GM12878 (cell line): ENCODE data around the gene RHEX. TPM values are rescaled to one million over a fixed set of nuclear protein-coding genes. Genes with fewer than 3 reads are reported as not detected.

ENCODE experiments used
- ATAC-seq: fragments of 200-7000 bp; cut with Tn5 transposase; 3 replicates; pipeline ENCODE4 v1.9.1; 2020; ENCODE audit warnings: mild to moderate bottlenecking, moderate library complexity
- BruUV-seq: library from RNA; stranded (reverse); fragments of 400-500 nt; replicated peaks from 2 replicates; lab custom pipeline; 2021; lab: Mats Ljungman, UMichigan
- CTCF ChIA-PET: fragments of 300-600 bp; sonication (Branson Sonifier 250); formaldehyde crosslinking; extraction: SDS; loops from one replicate; lab custom pipeline; 2021; ENCODE audit warnings: inconsistent platforms; lab: Yijun Ruan, JAX
- POLR2A ChIA-PET: fragments of 350-600 bp; formaldehyde crosslinking; extraction: SDS; loops from one replicate; lab custom pipeline; 2021; ENCODE audit warnings: inconsistent platforms; lab: Charles Lee
- RAD21 ChIA-PET: fragments of 300-600 bp; sonication (Branson Sonifier 250); formaldehyde crosslinking; loops from one replicate; lab custom pipeline; 2023; ENCODE audit warnings: antibody characterized with exemption; ENCODE audit not compliant: unreplicated experiment; lab: Charles Lee
- SMC1A ChIA-PET: fragments of 300-600 bp; sonication (Branson Sonifier 250); formaldehyde crosslinking; loops from one replicate; lab custom pipeline; 2023; ENCODE audit not compliant: unreplicated experiment, uncharacterized antibody; lab: Charles Lee
- DNase-seq: peaks from one replicate; pipeline ENCODE4 v3.0.0-alpha.2; 2011; ENCODE audit warnings: low read depth, low spot score
- FAIRE-seq: peaks from 3 replicates; lab custom pipeline; 2011; peaks lifted over from hg19 to GRCh38; lab: Jason Lieb, UNC
- H2AFZ ChIP-seq: 2 replicates; pipeline ENCODE4 v1.6.0; 2011; ENCODE audit warnings: low read depth, low read length, control low read depth; ENCODE audit not compliant: control insufficient read depth
- H3K27ac ChIP-seq: 2 replicates; pipeline ENCODE4 v1.5.1; 2011; ENCODE audit warnings: control low read depth; ENCODE audit not compliant: control insufficient read depth, insufficient read depth
- H3K27me3 ChIP-seq, 2 experiments: replicated peaks in 1 of 2; 2 replicates each; pipeline versions ENCODE4 v1.6.0 to v1.6.1; 2011; ENCODE audit warnings: low read length in 1 of 2; ENCODE audit not compliant: control insufficient read depth in 2 of 2, insufficient read depth in 2 of 2
- H3K36me3 ChIP-seq, 2 experiments: 2 replicates each; pipeline ENCODE4 v1.5.1; 2011; ENCODE audit warnings: low read length in 1 of 2; ENCODE audit not compliant: control insufficient read depth in 2 of 2, insufficient read depth in 2 of 2
- H3K4me1 ChIP-seq: 2 replicates; pipeline ENCODE4 v1.6.1; 2011; ENCODE audit warnings: mild to moderate bottlenecking, low read length, moderate library complexity, mixed read lengths; ENCODE audit not compliant: control insufficient read depth, insufficient read depth
- H3K4me2 ChIP-seq: 2 replicates; pipeline ENCODE4 v1.6.0; 2011; ENCODE audit warnings: control low read depth; ENCODE audit not compliant: control insufficient read depth, insufficient read depth
- H3K4me3 ChIP-seq: fragments of 200-600 bp; sonication (generic); 2 replicates; pipeline ENCODE4 v1.5.1; 2016
- H3K79me2 ChIP-seq: 2 replicates; pipeline ENCODE4 v1.6.0; 2011; ENCODE audit warnings: low read length; ENCODE audit not compliant: control insufficient read depth, insufficient read depth
- H3K9ac ChIP-seq: 2 replicates; pipeline ENCODE4 v1.8.0; 2011; ENCODE audit warnings: low read length, control low read depth, mixed read lengths; ENCODE audit not compliant: control insufficient read depth, insufficient read depth
- H3K9me3 ChIP-seq: replicated peaks from 3 replicates; pipeline ENCODE4 v1.5.1; 2011; ENCODE audit warnings: mild to moderate bottlenecking, low read length; ENCODE audit not compliant: control insufficient read depth, insufficient read depth
- H4K20me1 ChIP-seq: 2 replicates; pipeline ENCODE4 v1.6.0; 2011; ENCODE audit not compliant: control insufficient read depth, insufficient read depth
- CBFB ChIP-seq: IDR thresholded peaks from 2 replicates; pipeline ENCODE4 v1.6.1; 2016; ENCODE audit warnings: antibody characterized with exemption, low read depth
- CEBPB ChIP-seq, 2 experiments: fragments of 150-350 bp in 1 of 2; IDR thresholded peaks; 2 replicates each; pipeline ENCODE4 v1.6.1; 2012 to 2014; ENCODE audit warnings: low read depth in 2 of 2, low read length in 2 of 2, borderline replicate concordance in 1 of 2, inconsistent platforms in 1 of 2
- CREM ChIP-seq: IDR thresholded peaks from 2 replicates; pipeline ENCODE4 v1.6.1; 2014; ENCODE audit warnings: antibody characterized with exemption, low read depth
- DPF2 ChIP-seq: fragments of 450-650 bp; IDR thresholded peaks from 2 replicates; pipeline ENCODE4 v1.6.1; 2017; ENCODE audit warnings: mild to moderate bottlenecking
- HCFC1 ChIP-seq: fragments of 150-350 bp; IDR thresholded peaks from 2 replicates; pipeline ENCODE4 v1.6.1; 2014; ENCODE audit warnings: low read length
- LARP7 ChIP-seq: fragments of 450-650 bp; IDR thresholded peaks from 2 replicates; pipeline ENCODE4 v1.6.1; 2017; ENCODE audit warnings: mild to moderate bottlenecking
- MEF2A ChIP-seq: IDR thresholded peaks from 2 replicates; pipeline ENCODE4 v1.6.1; 2011; ENCODE audit warnings: low read depth, mild to moderate bottlenecking, low read length, moderate library complexity; ENCODE audit not compliant: insufficient read depth
- NFIC ChIP-seq: IDR thresholded peaks from 2 replicates; pipeline ENCODE4 v1.6.1; 2012; ENCODE audit warnings: low read depth, mild to moderate bottlenecking, inconsistent platforms, low read length, moderate library complexity
- POLR2AphosphoS2 ChIP-seq: IDR thresholded peaks from 2 replicates; pipeline ENCODE4 v1.6.1; 2011; ENCODE audit warnings: low read depth, mild to moderate bottlenecking, low read length, improper control_type of control experiment, moderate library complexity
- POLR2AphosphoS5 ChIP-seq: IDR thresholded peaks from 2 replicates; pipeline ENCODE4 v1.6.1; 2011; ENCODE audit warnings: mild to moderate bottlenecking, low read length, inconsistent platforms
- POU2F2 ChIP-seq: IDR thresholded peaks from 3 replicates; pipeline ENCODE4 v1.6.1; 2011; ENCODE audit warnings: low read depth, mild to moderate bottlenecking, low read length, borderline replicate concordance
- RAD21 ChIP-seq: IDR thresholded peaks from 2 replicates; pipeline ENCODE4 v1.6.1; 2011; ENCODE audit warnings: mild to moderate bottlenecking, low read depth, low read length, moderate library complexity; ENCODE audit not compliant: insufficient read depth
- RCOR1 ChIP-seq: conservative IDR thresholded peaks from 2 replicates; pipeline ENCODE4 v1.6.1; 2012; ENCODE audit warnings: low read depth, low read length, improper control_type of control experiment
- RELA ChIP-seq: fragments of 450-650 bp; IDR thresholded peaks from 2 replicates; pipeline ENCODE4 v1.8.0; 2014; ENCODE audit warnings: borderline replicate concordance; ENCODE audit not compliant: partially characterized antibody
- RFX5 ChIP-seq: IDR thresholded peaks from 2 replicates; pipeline ENCODE4 v1.6.1; 2011; ENCODE audit warnings: low read depth, low read length, improper control_type of control experiment
- SREBF1 ChIP-seq: IDR thresholded peaks from 2 replicates; pipeline ENCODE4 v1.6.1; 2012; ENCODE audit warnings: mild to moderate bottlenecking, low read length
- ZNF217 ChIP-seq: fragments of 450-650 bp; IDR thresholded peaks from 2 replicates; pipeline ENCODE4 v1.6.1; 2017; ENCODE audit warnings: antibody characterized with exemption, mild to moderate bottlenecking
- ZNF24 ChIP-seq: fragments of 450-650 bp; IDR thresholded peaks from 2 replicates; pipeline ENCODE4 v1.6.1; 2017; ENCODE audit warnings: antibody characterized with exemption, mild to moderate bottlenecking
- WGBS: methylation state at CpG from one replicate; pipeline ENCODE4 v1.1.6; 2016; ENCODE audit warnings: low lambda C conversion rate; ENCODE audit not compliant: insufficient replicate concordance, insufficient coverage; ENCODE audit errors: missing lambda C conversion rate; 5-methylcytosine and 5-hydroxymethylcytosine counted together
- in situ Hi-C: fragments of 300-500 bp; cut with MboI; formaldehyde crosslinking; loops from 9 replicates; pipeline ENCODE4 v1.14.3; 2018; ENCODE audit warnings: mixed read lengths
- intact Hi-C: fragments of 100-400 bp; cut with micrococcal nuclease; formaldehyde crosslinking; loops from one replicate; pipeline ENCODE4 v1.14.2; 2022; ENCODE audit not compliant: unreplicated experiment
- polyA plus RNA-seq, 11 experiments: library from polyadenylated mRNA; depleted of rRNA in 4 of 11; unstranded in 6 of 11; stranded (reverse) in 5 of 11; fragments of >200 nt; fragmentation: Nextera tagmentation in 4 of 11; fragmentation: Illumina TruSeq in 1 of 11; extraction: Ambion mirVana in 4 of 11; extraction: Trizol in 1 of 11; gene quantifications; 1 replicate in 1 of 11; 2 replicates in 10 of 11; pipeline versions ENCODE4 v1.2.1 to v1.2.3, GENCODE V29; 2011 to 2016; ENCODE audit warnings: inconsistent platforms in 2 of 11, missing spikeins in 2 of 11, low read depth in 1 of 11
- total RNA-seq, 4 experiments: library from RNA; depleted of rRNA in 3 of 4; stranded (reverse); fragments of >200 nt in 3 of 4; fragmentation: Illumina TruSeq in 1 of 4; extraction: Trizol in 1 of 4; gene quantifications; 2 replicates each; pipeline versions ENCODE4 v1.2.1 to v1.2.3, GENCODE V29; 2013 to 2021

RHEX gene
- total and polyA plus RNA-seq, 10 of the 15 experiments (the other 5 are each of a cell fraction or from before 2014, with no cell fraction given), result 2.4 to 11.4 (median 5.7) TPM

DNA sequence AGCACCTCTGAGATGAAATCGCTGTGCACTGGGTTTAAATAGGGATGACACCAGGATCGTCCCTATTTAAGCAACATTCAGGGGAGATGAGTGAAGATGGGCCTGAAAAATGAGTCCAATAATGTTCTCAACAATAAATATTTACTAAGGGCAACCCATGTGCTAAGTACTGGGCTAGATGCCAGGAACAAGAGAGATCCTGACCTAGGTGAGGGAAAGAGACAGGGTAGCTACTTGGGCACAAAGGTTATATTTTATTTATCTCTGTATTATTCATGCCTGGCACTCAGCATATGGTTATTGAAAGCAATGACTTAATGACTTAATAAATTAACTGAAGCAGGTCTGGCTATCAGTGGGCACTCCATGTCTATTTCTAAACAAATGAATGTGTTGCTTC, 91.6 kb downstream of the RHEX start:
- intact Hi-C loops, result no loop called here
- 12% methylated on average over 2 of the region's 2 CpGs for WGBS
- ChIA-PET POLR2A (no interaction called here), CTCF (no interaction called here), SMC1A (no interaction called here), RAD21 (no interaction called here)
- FAIRE-seq (no peak), ATAC-seq (no peak), DNase-seq (no peak)
- BruUV-seq, result no TSS peak
- peaks cover 0 to 18% of the 10 kb centered on the region in 2 experiments for H3K27me3 ChIP-seq
- no peak overlapping the region for H3K4me2 ChIP-seq
- no peak overlapping the region for H2AFZ ChIP-seq
- no peaks in the 10 kb centered on the region for H4K20me1 ChIP-seq
- no peaks in the 10 kb centered on the region for H3K79me2 ChIP-seq
- in situ Hi-C loops, result no loop called here
- TF ChIP-seq POU2F2 (no peak), DPF2 (no peak), RCOR1 (no peak), MEF2A (no peak), CBFB (no peak), HCFC1 (no peak), RELA (no peak)
- no peak overlapping the region for H3K9ac ChIP-seq
- no peak overlapping the region for H3K27ac ChIP-seq
- H3K9me3 ChIP-seq, result no peaks in the 10 kb centered on the region; the same call in 2 of the 3 replicates
- H3K36me3 ChIP-seq, result no peaks in the 10 kb centered on the region
- H3K4me1 ChIP-seq, result no peaks in the 10 kb centered on the region
- no peak overlapping the region for H3K4me3 ChIP-seq

DNA sequence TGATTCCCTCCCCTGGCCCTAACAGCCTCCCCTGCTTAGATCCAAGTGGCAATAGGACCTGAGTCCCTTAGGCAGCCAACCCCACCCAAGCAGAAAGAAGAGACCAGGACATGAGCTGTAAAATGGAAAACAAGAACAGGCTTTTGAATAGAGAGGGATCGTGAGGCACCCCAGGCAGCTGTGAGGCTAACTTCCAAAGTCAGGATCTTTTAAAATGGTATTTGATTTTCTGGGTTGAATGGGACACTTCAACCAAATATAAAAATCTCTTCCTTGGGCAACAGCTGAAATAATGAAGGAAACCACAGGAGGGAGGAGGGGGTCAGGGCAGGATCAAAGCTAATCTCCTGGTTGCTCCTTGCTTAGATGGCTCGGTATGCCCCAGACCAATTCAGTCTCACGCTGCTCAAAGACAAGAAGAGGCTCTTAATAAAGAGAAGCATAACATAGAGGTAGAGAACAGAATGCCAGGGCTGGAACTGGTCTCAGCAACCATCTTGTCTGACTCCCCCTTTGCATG, 92.9 kb downstream of the RHEX start:
- TF ChIP-seq LARP7, result no peak
- no peak for TF ChIP-seq ZNF24
- TF ChIP-seq RAD21, result no peak
- no peak for TF ChIP-seq POLR2AphosphoS2
- no peak for TF ChIP-seq ZNF217
- no peak for TF ChIP-seq RFX5
- no peak for TF ChIP-seq POLR2AphosphoS5
- TF ChIP-seq NFIC, result no peak
- no peak for TF ChIP-seq CREM
- TF ChIP-seq SREBF1, result no peak
- TF ChIP-seq CEBPB (IDR thresholded peaks at IDR 0.05; ENCODE audit: borderline replicate concordance in 1 of 2, low read depth in 2 of 2, low read length in 2 of 2), result no peak
- RAD21 ChIA-PET, result no interaction called here
- 32% methylated on average over 3 of the region's 3 CpGs for WGBS
- Histone ChIP-seq H3K36me3 (no peaks in the 10 kb centered on the region), H2AFZ (no peak overlapping the region), H3K9ac (no peak overlapping the region), H3K27me3 (peaks cover 0 to 18% of the 10 kb centered on the region in 2 experiments), H3K4me1 (no peaks in the 10 kb centered on the region), H4K20me1 (no peaks in the 10 kb centered on the region), H3K4me3 (no peak overlapping the region), H3K27ac (no peak overlapping the region), H3K9me3 (no peaks in the 10 kb centered on the region; the same call in 2 of the 3 replicates), H3K4me2 (no peak overlapping the region), H3K79me2 (no peaks in the 10 kb centered on the region)
- POLR2A ChIA-PET, result no interaction called here
- SMC1A ChIA-PET, result no interaction called here
- CTCF ChIA-PET, result interaction anchor here (1.2 kb wide), 1 partner anchor 16 kb away, joined by 3 read pairs; no protein-coding TSS in a partner anchor
- no peak for FAIRE-seq
- ATAC-seq, result no peak
- intact Hi-C loops (no loop called here), in situ Hi-C loops (no loop called here)
- no peak for DNase-seq
- BruUV-seq, result no TSS peak
